NCI-H82 treated with DMSO at 0.1 percent for 48 hours (cell line): ENCODE results near the gene EAF1.
"Not testable (repeated sequence)": the region's sequence is repeated elsewhere in the genome, so short reads cannot be mapped to it uniquely, and the experiment has no call there.

Experiments used
- DNase-seq: peaks from one replicate; lab custom pipeline; 2025; ENCODE audit not compliant: unreplicated experiment; lab: John Stamatoyannopoulos, UW

The EAF1 gene

DNA sequence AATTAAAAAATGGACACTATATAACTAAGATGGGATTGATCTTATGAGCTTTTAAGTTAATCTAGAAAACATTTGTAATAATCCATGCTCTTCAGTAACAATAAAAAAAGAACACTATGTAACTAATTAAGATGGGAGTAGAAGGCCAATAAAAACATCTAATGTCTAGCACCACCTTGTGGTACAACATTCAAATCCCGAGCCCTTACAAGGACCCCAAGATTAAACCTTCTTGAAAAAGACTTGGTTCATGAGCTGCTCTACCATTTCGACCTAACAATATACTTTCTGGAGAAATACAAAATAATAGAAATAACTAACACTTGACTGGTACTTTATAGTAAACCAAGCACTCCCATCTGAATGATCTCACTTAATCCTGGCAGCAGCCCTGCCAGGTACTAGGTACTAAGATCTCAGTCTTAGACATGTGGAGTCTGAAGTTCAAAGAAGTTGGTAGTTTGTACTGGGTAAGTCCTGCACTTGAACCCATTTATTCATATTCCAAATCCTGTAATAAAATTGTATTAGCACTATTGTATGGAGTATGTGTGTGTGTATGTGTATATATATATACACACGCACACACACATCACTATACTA lies 21.8 kb upstream of the EAF1 start:
- peak; percentile 20 for DNase-seq

DNA sequence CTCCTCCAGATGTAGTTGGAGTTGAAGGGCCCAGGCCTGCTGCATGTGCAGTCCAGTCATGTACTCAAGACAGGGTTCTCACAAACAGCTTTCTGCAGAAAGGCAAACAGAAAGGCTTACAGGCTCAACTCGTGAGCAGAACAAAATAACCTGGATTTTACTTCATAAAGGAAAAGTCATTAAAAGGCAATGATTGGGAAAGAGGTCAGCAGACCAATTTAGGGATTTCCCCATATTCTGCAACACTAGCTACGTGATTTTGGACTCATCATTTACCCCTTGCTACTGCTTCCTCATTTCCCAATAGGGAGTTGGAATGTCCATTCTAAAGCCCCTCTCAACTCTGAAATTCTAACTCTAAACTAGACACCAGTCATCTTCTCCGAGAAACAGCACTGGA lies 18.2 kb upstream of the EAF1 start:
- DNase-seq = no peak

DNA sequence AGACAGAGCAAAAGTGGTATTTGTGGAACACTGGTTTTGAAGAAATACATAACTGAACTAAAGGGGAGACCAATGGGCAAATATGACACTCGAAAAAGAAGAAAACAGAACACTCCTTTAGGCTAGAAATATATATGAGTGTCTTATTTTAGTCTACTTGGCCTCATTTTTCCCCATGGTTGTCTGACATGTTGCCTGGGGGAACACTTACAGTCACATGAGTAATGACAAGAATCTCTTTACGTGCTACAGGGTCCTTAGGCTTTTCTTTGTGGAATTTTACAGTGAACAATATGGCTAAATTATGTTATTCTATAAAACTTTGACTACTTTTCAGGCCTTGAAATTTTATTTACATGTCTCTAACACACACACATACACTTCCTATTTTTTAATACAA lies 17.6 kb upstream of the EAF1 start:
- DNase-seq = no peak

DNA sequence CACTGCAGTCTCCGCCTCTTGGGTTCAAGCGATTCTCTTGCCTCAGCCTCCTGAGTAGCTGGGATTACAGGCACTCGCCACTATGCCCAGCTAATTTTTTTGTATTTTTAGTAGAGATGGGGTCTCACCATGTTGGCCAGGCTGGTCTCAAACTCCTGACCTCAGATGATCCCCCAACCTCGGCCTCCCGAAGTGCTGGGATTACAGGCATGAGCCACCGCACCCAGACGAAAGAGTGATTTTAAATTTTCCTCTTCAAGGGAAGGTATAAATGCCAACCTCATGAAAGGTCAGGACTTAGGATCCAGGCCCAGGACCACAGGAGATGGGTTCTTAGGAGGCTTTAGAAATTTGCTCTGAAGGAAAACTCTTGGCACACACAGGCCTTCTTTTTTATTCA lies 16.4 kb upstream of the EAF1 start:
- not testable (repeated sequence) for DNase-seq

DNA sequence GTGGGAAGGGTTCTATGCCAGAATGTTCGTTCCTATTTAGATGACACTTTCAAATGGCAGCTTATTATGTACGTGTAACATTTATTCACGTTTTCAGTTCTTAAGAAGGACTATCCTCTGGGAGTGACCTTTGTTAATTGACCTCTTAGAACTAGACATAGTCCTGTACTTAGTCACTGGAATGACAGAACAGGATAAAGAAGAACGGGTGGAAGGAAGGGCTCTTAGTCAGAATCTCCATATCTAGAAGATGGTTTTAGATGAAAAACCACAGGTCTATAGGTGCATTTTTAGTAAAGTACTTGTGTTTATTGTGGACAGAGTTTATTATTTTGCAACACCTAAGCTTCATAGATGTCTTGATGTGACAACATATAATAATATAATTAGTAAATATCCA lies 6.5 kb upstream of the EAF1 start:
- DNase-seq = no peak

DNA sequence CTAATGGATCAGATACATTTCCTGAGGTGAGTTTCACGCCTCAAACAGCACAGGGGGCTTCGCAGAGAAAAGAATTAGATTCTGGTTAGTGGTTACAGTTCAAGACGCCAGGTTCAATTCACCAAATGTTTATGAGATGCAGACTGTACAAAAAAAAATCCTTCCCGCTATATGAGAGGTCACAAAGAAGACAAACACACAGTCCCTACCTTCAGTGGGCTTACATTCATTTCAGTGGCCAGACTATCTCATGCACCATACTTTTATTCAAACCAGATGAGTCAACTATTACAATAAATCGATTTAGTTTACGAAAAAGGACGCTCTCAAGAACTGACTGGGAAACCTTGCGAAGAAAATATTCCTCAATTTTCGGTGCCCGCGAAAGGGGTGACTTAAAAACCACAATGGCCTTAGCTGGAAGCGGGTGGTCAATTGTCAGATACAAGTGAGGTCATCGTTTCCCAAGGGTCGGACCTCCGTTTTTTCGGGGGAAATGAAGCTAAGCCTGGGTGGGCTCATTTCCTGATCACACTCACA lies 749 bp upstream of the EAF1 start:
- DNase-seq = no peak

DNA sequence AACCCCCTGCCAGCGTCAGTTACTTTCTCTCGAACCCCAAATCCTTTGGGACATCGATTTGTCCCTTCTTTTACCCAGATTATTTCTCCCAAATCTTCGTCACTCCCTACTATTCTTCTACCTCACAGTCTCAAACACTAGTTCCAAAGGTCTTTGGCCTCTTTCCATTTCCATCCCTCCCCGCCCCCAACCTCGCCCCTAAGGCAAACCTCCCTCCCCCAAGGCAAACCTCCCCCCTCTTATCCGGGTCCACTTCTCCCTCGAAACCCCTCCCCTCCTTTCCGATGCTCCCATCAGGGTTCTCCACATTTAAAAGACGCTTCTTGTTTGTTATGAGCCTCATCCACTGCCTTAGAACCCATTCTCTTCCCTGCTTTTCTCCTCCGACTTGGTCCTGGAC lies 583 bp downstream of the EAF1 start:
- no peak for DNase-seq

DNA sequence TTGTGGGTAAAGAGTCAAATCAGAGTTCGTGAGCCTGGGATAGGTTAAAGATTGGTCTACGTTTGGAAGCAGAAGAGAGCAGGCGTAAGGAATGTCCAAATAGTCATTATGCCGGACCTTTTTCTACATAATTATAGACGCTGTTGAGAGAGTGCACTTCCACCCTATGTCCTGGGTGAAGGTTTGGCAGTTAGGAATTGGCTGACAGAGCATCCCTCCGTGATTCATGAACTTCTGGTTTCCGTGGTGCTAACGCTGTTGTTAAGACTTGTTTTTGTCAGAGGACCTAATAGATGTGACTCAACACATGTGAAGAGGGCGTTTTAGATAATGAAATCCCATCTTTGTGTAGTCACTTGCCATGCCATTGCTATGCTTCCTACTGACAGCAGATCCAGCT lies 1.1 kb downstream of the EAF1 start:
- no peak for DNase-seq

DNA sequence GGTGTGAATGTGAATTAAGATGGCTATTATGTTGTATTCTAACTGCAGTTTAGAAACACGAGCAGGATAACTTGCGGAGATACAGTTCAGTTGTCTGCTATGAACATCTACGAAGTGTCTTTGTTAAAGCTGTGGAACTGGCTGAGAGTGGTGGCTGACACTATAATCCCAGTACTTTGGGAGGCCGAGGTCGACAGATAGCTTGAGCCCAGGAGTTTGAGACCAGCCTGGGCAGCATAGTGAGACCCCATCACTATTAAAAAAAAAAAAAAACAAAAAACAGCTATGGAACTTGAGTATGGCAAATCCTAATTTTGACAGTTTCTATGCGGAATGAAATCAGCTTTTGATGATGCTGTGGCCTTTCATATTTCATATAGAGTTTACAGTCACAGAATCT lies 1.7 kb downstream of the EAF1 start:
- no peak for DNase-seq

DNA sequence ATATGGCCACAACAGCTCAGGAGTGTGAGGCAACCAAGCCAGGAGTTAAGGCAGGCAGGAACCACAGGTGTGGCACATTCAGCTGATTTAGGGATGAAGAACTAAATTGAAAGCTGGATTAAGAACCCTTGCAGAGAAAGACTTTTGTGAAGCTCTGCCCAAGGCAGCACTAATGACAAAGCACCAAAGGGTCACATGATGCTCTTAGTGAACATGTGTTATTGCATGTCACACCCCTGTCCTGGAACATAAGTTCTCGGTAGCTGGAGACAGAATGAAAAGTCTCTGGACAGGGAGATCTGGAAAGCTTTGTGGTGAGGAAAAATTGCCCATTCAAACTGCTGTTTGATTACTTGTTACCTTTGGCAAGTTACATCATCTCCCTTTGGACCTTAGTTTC lies 3.2 kb downstream of the EAF1 start:
- no peak for DNase-seq

DNA sequence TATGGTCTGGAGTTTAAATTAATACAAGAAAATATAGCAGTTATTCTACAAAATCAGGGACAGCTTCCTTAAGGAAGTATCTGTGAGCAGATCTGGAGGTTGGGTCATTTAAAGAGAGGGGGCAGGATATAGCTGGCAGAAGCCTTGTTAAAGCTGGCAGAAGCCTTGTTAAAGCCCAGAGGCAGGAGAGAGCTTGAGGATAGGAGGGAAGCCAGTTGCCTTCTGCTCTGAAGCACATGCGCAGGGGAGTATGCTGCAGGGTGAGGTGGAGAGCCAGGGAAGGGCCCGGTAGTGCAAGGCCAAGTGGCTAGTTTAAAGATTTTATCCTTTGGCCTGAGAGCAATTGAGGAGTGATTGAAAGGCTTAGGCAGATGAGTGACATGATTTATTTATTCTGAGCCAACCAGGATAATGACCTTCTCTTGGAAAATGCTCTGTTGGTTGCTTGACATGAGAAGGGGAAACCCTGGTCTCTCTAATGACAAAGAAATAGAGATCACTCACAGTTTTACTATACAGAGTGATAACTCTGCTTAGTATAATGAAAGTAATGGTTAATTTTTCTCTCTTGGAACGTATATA lies 3.9 kb downstream of the EAF1 start:
- DNase-seq = no peak

DNA sequence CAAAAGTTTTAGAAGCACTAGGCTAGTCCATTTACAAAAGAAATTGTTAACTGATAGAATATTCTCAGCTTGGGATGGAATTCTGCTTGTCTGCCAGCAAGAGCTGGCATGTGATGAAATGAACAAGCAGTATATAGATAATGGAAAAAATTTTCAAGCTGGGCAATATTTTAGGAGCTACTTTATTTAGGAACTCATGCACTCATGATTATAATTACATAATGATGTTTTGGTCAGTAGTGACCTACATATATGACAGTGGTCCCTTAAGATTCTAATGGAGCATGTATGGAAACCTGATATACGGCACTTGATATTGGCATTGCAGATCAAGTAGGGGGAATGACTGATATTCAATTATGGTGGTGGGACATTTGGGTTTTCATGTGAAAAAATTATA lies 6.1 kb downstream of the EAF1 start:
- no peak for DNase-seq

DNA sequence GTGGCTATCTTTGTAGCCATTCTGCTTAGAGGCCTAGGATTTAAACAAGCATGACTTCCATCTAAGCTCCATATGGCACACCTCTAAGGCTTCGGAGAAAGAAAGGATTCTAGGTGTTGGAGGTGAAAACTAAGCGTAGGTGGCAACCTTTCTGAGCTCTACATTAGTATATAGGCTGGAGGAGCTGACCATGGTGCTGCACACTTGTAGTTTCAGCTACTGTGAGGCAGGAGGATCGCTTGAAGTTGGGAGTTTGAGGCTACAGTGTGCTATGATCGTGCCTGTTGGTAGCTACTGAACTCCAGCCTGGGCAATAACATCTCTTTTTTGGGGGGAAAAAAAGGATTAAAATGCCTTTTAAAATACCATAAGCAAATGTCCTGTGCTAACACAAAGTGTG lies 7.4 kb downstream of the EAF1 start:
- no peak for DNase-seq

DNA sequence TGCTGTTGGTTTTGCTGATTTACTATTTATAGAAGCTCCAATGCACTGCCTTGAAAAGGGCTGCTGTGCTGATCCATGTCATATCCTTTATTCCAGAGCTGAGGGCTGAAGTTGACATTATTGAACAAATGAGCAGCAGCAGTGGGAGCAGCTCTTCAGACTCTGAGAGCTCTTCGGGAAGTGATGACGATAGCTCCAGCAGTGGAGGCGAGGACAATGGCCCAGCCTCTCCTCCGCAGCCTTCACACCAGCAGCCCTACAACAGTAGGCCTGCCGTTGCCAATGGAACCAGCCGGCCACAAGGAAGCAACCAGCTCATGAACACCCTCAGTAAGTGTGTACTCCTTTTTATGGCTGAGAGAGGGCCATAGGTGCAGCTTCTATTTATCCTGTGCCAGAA lies 8.8 kb downstream of the EAF1 start:
- no peak for DNase-seq

DNA sequence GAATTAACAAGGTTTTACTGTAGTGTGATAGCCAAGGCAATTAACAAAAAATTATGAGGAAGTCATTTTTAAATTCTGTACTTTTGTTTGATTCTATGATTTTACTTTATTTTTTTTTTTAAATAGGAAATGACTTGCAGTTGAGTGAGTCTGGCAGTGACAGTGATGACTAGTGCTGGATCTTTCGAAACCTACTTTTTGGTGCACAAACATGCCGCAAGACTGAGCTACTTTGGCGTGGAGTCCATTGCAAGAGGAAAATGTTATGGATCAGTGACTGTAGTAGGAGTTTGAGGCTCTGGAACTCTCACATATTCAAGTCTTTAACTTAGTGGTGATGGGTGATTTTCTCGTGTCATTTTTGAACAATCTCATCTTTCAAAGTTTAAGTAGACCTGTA lies 11.6 kb downstream of the EAF1 start:
- DNase-seq = no peak

DNA sequence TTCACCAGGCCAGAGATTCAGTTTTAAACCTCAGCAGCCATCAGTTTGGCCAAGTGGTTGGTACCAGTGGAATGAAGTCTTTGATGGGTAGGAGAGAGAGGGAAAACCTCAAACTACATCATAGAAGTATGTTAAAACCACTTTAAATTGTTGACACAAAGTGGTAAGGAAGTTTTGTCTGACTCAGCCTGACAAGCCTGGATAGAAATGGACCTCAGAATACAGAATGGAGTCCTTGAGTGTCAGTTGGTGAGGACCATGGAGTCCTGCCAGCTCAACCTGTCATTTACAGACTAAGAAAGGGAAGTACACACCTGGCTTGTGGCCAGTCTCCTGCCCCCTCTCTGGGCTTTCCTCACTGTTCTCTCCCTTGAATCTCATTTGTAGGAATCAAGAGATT lies 12.1 kb downstream of the EAF1 start:
- no peak for DNase-seq

DNA sequence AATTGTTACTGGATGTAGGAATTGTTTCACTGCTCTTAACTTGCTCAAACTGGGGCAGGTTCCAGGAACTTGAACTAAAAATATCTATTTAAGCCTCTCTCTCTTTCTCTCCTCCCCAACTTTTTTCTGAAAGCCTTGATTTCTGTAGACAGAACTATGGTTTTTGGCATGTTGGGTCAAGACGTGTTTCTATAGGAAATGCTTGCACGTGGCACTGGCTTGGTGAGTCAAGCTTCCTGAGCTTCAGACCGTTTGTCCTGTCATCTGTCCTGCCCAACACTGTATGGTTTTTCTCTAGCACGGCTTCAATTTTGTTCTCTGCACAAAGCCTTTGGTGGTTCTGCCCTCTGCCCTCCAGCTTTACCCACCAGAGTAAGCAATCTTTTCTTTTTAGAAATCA lies 13.5 kb downstream of the EAF1 start:
- no peak for DNase-seq

DNA sequence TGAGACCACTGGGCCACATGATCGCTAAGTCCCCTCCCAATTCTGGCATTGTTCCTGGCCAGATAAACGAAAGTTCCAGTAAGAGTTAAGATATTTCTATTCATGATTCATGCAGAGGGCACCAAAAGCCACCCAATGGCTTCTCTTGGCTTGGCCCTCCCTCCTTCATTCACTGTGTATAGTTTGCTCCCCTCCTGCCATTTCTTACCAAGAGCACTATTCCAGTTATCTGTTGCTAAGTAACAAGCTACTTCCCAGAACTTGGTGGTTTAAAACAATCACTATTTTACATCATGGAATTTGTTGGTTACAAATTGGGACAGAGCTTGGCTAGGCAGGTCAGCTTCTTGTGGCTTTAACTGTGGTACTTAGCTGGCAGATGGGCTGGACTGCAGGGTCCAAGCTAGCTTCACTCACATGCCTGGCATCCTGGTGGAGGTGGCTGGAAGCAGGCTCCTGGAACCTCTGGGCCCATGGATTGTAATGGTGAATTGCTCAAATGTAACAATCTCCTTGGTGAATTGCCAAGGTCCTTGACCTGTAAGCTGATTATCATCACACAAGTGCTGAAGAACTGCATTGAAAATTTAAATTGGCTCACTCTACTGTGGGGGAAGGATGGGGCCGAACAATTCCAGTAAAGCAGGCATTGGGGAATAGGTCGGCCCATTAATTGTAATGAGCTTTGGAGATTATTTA lies 16.6 kb downstream of the EAF1 start:
- DNase-seq = peak; percentile 78

DNA sequence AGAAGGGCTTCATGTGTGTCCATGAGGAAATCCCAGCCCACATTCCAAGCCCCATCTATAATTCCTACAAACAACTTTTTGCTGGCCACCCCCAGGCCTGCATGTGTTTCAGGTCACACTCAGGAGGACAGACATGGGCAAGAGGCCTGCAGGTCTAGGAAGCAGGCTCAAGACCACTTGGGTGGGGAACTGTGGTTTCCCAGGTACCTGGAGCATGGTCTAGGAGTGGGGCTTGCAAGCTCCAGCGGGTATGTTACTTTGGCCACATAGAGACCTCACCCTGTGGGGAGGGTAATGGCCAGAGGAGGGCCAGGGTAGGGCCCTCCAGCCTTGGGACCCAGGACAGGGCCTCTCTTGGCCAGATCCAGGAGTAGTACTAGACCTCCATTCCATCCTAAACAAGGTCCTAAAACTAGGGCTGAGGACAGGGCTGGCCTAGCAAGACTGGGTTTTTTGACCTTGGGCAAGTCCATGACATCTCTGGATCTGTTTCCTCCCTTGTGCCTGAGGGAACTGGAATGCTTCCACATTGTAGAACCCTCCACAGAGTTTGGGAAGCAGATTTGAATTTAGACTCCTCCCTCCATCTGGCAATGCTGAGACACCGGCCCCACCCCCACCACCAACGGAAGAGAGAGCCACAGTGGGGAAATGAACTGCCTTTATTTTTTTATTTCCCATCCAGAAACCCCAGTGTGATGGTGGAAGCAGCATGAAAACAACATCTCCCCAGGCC lies 22.3 kb downstream of the EAF1 start:
- DNase-seq = no peak

DNA sequence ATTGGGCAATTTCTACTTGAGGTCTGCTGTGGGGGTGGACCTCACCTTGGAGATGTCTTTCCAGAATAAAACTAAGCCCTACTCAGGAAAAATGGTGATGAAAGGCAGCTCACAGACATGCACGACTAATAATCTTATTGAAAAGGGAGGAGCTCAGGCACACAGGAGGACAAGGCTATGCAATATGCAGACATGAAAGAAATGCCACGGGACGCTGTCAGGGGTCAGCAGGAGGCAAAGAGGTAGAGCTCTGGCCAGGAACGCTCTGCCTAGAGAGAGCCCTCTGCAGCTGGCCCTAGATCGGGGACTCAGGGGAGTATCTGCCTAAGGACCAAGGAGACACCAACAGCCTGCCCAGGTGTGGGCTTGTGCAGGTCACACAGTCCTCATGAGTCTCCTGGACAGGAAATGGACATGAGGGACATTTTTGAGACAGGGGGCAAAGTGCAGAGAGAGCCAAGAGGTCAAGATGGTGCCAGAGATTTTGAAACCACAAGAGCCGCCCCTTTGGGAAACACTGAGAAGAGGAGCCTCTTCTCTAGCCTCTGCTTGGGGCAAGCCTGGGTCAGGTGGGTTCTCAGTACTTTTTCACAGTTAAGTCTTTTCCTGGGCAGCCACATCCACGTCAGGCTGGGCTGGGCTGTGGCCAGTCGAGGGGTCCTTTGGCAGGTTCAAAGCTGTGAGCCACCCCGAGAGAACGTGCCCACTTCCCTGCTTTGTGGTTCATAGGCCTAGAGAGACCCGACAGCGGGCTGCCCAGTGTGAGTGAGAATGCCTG lies 23.2 kb downstream of the EAF1 start:
- no peak for DNase-seq
